ENCODE data around the gene UROC1. TPM values are rescaled to one million over a fixed set of nuclear protein-coding genes. Genes with fewer than 3 reads are reported as not detected.

Gene UROC1
- total and polyA plus RNA-seq, 2 of the 4 experiments (the other 2 are of a cell fraction), result not detected

DNA sequence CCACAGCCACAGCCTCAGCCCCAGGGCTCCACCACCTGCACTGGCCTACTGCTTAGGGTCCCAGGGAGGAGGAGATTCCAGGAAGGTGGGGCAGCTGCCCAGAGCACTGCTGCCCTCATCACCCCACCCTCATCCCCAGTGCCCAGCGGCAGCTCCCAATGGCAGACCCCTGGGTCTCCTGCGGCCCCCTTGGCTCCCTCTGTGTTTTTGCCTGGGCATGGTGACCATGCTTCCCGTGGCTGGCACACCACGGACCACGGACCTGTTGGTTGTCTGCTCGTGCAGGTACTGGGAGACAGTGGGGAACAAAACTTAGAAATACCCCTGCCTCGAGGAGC, 9.1 kb upstream of the UROC1 start:
- no peak overlapping the region for H2BK120ac ChIP-seq (ENCODE audit: low read depth, low read length)
- dilution Hi-C loops (cut with HindIII; ENCODE audit: low sequenced_read_pairs, unreplicated experiment) (no loop called here), in situ Hi-C loops (cut with MboI; ENCODE audit: low sequenced_read_pairs) (loop anchor here (10.0 kb wide), 1 partner anchor 928 kb away; no protein-coding TSS in a partner anchor), intact Hi-C loops (cut with micrococcal nuclease) (no loop called here)
- H2AK9ac ChIP-seq (replicated peaks; ENCODE audit: low read depth, low read length, poor library complexity), result no peak overlapping the region
- no peak overlapping the region for H3K56ac ChIP-seq (ENCODE audit: extremely low read depth, insufficient read depth, low read length)
- no peak overlapping the region for H3K27ac ChIP-seq (ENCODE audit: insufficient read depth, low read length)
- H2BK5ac ChIP-seq (ENCODE audit: low read depth, low read length, poor library complexity, severe bottlenecking), result no peak overlapping the region
- H4K5ac ChIP-seq (ENCODE audit: low read depth, low read length), result no peak overlapping the region
- H2AK5ac ChIP-seq (ENCODE audit: low read depth, low read length), result no peak overlapping the region
- no peaks in the 10 kb centered on the region; the same call in 1 of the 2 replicates for H3K4me1 ChIP-seq (ENCODE audit: control insufficient read depth, insufficient read depth, low read length)
- H2AFZ ChIP-seq (replicated peaks; ENCODE audit: low read length, poor library complexity), result no peak overlapping the region
- no peaks in the 10 kb centered on the region for H3K36me3 ChIP-seq (ENCODE audit: control insufficient read depth, insufficient read depth, low read length)
- ATAC-seq (ENCODE audit: low read depth) (no peak), DNase-seq (no peak)
- TF ChIP-seq SMC3 (IDR thresholded peaks at IDR 0.05; ENCODE audit: low read depth, low read length) (no peak), USF2 (IDR thresholded peaks at IDR 0.05; ENCODE audit: low read depth, low read length) (no peak), CTCF (conservative IDR thresholded peaks at IDR 0.05; ENCODE audit: low read depth, low read length) (no peak), MAZ (IDR thresholded peaks at IDR 0.05; ENCODE audit: borderline replicate concordance, low read depth, low read length) (no peak), MXI1 (IDR thresholded peaks at IDR 0.05; ENCODE audit: borderline replicate concordance, low read depth, low read length) (no peak), FOS (IDR thresholded peaks at IDR 0.05; ENCODE audit: low read depth, low read length) (no peak), POLR2A (IDR thresholded peaks at IDR 0.05; ENCODE audit: low read depth, low read length) (no peak)
- no peak overlapping the region for H3K4me3 ChIP-seq (ENCODE audit: insufficient read depth, low read depth, low read length)
- no peaks in the 10 kb centered on the region for H4K20me1 ChIP-seq (ENCODE audit: insufficient read depth, low read length)
- H3K9ac ChIP-seq (ENCODE audit: low read depth, low read length), result no peak overlapping the region
- no peak overlapping the region for H3K18ac ChIP-seq (ENCODE audit: low read depth, low read length)
- no peaks in the 10 kb centered on the region for H3K9me3 ChIP-seq (ENCODE audit: control insufficient read depth, insufficient read depth, low read length)
- H4K8ac ChIP-seq (ENCODE audit: low read depth in 2 of 2, low read length in 2 of 2), result no peak overlapping the region
- H3K27me3 ChIP-seq (ENCODE audit: control insufficient read depth, insufficient read depth, low read length), result peaks cover 44% of the 10 kb centered on the region
- H3K79me1 ChIP-seq (ENCODE audit: low read depth in 1 of 2, low read length in 2 of 2), result no peaks in the 10 kb centered on the region
- no peak overlapping the region for H3K4ac ChIP-seq (ENCODE audit: low read depth, low read length)
- ChIA-PET CTCF (no interaction called here), POLR2A (ENCODE audit: unreplicated experiment) (no interaction called here)
- H2BK20ac ChIP-seq (ENCODE audit: low read depth, low read length), result no peak overlapping the region
- BruUV-seq (replicated peaks), result no TSS peak
- H3K14ac ChIP-seq (replicated peaks; ENCODE audit: low read depth, low read length), result no peak overlapping the region
- no peak overlapping the region for H2BK15ac ChIP-seq (ENCODE audit: low read depth, low read length)
- H3K23ac ChIP-seq (ENCODE audit: low read depth, low read length), result no peak overlapping the region
- no peak overlapping the region for H3K4me2 ChIP-seq (ENCODE audit: low read depth, low read length)
- H3K9me1 ChIP-seq (ENCODE audit: insufficient read depth, low read length), result no peaks in the 10 kb centered on the region; the same call in 1 of the 2 replicates
- 40% methylated on average over 1 of the region's 7 CpGs; no CpG with 5 or more reads in 1 of the 2 experiments for WGBS, 2 experiments (ENCODE audit: extremely low coverage in 2 of 2, insufficient read length in 1 of 2)
- H4K91ac ChIP-seq (ENCODE audit: insufficient read depth, low read depth, low read length), result no peak overlapping the region
